Measurements from ENCODE around the gene LCA5. TPM values are rescaled to one million over a fixed set of nuclear protein-coding genes. Genes with fewer than 3 reads are reported as not detected.

Gene LCA5
- total RNA-seq, 1 experiment from 2014 or later = 2.0 TPM

DNA sequence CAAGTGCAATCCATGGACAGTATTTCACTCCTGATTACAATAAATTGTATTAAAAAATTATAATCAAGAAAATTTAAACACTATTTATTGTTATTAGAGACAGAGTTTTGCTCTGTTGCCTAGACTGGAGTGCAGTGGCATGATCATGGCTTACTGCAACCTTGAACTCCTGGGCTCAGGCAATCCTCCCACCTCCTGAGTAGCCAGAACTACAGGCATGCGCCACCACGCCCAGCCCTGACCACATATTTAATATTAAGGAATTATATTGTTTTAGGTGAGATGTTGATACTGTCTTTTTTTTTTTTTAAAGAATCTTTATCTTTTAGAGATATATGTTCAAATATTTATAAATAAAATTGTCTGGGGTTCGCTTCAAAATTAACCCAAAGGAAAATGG, 14.6 kb downstream of the LCA5 start:
- RAD21 ChIA-PET (ENCODE audit: low non-redundant PET in 1 of 2, low total read pairs in 2 of 2, uncharacterized antibody in 2 of 2, unreplicated experiment in 2 of 2) = no interaction called here
- Histone ChIP-seq H3K27me3 (ENCODE audit: insufficient read depth, low read length) (no peaks in the 10 kb centered on the region), H3K4me3 (replicated peaks in 1 of 2; ENCODE audit: low read depth in 1 of 2, low read length in 2 of 2) (no peak overlapping the region), H3K36me3 (ENCODE audit: control insufficient read depth in 1 of 2, insufficient read depth in 2 of 2, low read length in 2 of 2) (no peaks in the 10 kb centered on the region), H3K9me2 (ENCODE audit: insufficient read depth) (no peaks in the 10 kb centered on the region), H3K27ac (ENCODE audit: low read depth, low read length) (no peak overlapping the region), H2AFZ (ENCODE audit: low read depth, low read length, poor library complexity, severe bottlenecking) (no peak overlapping the region), H4K20me1 (ENCODE audit: insufficient read depth) (no peaks in the 10 kb centered on the region), H3K79me2 (ENCODE audit: insufficient read depth, low read length) (no peaks in the 10 kb centered on the region), H3K9me3 (ENCODE audit: control insufficient read depth in 1 of 2, insufficient read depth in 1 of 2, low read depth in 1 of 2, low read length in 2 of 2) (no peaks in the 10 kb centered on the region), H3K4me1 (ENCODE audit: control insufficient read depth in 1 of 2, insufficient read depth in 2 of 2, low read length in 2 of 2) (peaks cover 8 to 10% of the 10 kb centered on the region in 2 experiments; a peak in 2 of 4 replicates), H3K4me2 (ENCODE audit: low read length) (no peak overlapping the region), H3K9ac (ENCODE audit: low read length) (no peak overlapping the region)
- intact Hi-C loops (cut with micrococcal nuclease) = no loop called here
- ATAC-seq (no peak), DNase-seq (ENCODE audit: low read depth, low spot score) (no peak)
- BruUV-seq (replicated peaks) = no TSS peak
- CTCF ChIA-PET = no interaction called here
- TF ChIP-seq SP1 (IDR thresholded peaks at IDR 0.05; ENCODE audit: low read depth) (no peak), ELF1 (IDR thresholded peaks at IDR 0.05; ENCODE audit: borderline replicate concordance, low read depth) (no peak), ZBTB33 (IDR thresholded peaks at IDR 0.05; ENCODE audit: extremely low read depth, insufficient replicate concordance, low read length) (no peak), CEBPB (IDR thresholded peaks at IDR 0.05; ENCODE audit: low read depth) (no peak), ZNF274 (IDR thresholded peaks at IDR 0.05; ENCODE audit: low read depth, low read length) (no peak), RAD21 (IDR thresholded peaks at IDR 0.05; ENCODE audit: low read depth) (no peak), SRF (IDR thresholded peaks at IDR 0.05; ENCODE audit: low read depth) (no peak), EZH2phosphoT487 (IDR thresholded peaks at IDR 0.05; ENCODE audit: borderline replicate concordance) (no peak), POLR2AphosphoS5 (IDR thresholded peaks at IDR 0.05; ENCODE audit: low read depth, low read length) (no peak), JUND (IDR thresholded peaks at IDR 0.05) (no peak), POLR2A (IDR thresholded peaks at IDR 0.05; ENCODE audit: borderline replicate concordance, extremely low read depth, insufficient read depth, insufficient read length) (no peak), SIN3A (IDR thresholded peaks at IDR 0.05; ENCODE audit: low read depth) (no peak), CBX3 (IDR thresholded peaks at IDR 0.05; ENCODE audit: low read depth) (no peak), YY1 (IDR thresholded peaks at IDR 0.05; ENCODE audit: extremely low read depth, insufficient replicate concordance, low read depth, low read length) (no peak), TCF7L2 (IDR thresholded peaks at IDR 0.05; ENCODE audit: borderline replicate concordance, extremely low read depth, insufficient read depth, insufficient read length) (no peak)
- TF ChIP-seq, protein P1, sequence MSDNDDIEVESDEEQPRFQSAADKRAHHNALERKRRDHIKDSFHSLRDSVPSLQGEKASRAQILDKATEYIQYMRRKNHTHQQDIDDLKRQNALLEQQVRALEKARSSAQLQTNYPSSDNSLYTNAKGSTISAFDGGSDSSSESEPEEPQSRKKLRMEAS (IDR thresholded peaks at IDR 0.05) = no peak
- POLR2A ChIA-PET = no interaction called here
